Ishikawa (cell line): Measurements from ENCODE around the gene UGT1A9.

Source experiments
- CEBPB ChIP-seq: IDR thresholded peaks from 2 replicates; pipeline ENCODE4 v1.6.1; 2012
- TF ChIP-seq, protein P1 (sequence below): IDR thresholded peaks from 2 replicates; pipeline ENCODE4 v1.6.1; 2012

DNA sequence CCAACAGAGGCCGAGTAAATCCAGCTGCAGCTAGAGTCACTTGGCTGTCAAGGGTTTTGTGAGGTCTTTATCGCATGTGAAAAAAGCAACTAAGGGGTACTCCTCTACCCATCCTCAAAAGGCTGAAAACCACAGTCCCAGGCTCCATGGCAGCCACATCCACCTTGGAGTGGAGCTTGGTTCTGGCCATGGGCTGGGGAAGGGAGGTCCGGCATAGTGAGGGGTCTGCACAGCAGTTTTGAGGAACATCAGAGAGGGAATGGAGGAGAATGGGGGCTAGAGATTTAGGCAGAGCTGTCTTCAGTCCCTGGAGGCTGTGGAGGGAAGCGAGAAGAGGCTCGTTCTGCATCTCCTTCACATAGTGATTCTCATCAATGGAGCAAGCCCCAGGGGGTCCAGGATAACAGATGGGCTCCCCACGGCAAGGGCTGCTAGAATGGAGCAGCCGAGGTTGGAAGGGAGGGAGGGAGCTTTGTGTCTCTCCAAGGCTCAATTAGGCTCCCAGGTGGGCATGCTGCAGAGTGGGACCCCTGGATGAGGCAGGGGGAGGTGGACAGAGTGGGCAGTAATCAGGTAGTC, 127.5 kb downstream of the UGT1A9 start:
- no peak for TF ChIP-seq CEBPB
- TF ChIP-seq, protein P1, sequence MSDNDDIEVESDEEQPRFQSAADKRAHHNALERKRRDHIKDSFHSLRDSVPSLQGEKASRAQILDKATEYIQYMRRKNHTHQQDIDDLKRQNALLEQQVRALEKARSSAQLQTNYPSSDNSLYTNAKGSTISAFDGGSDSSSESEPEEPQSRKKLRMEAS = no peak
